C4-2B (cell line): ENCODE data around the gene BUD31.

Experiments used
- ZFX ChIP-seq: fragments of 450-650 bp; IDR thresholded peaks from 2 replicates; pipeline ENCODE4 v1.6.1; 2017
- TF ChIP-seq, protein P1 (sequence below): fragments of 450-650 bp; conservative IDR thresholded peaks from 2 replicates; pipeline ENCODE4 v1.5.1; 2017; ENCODE audit warnings: mild to moderate bottlenecking

DNA sequence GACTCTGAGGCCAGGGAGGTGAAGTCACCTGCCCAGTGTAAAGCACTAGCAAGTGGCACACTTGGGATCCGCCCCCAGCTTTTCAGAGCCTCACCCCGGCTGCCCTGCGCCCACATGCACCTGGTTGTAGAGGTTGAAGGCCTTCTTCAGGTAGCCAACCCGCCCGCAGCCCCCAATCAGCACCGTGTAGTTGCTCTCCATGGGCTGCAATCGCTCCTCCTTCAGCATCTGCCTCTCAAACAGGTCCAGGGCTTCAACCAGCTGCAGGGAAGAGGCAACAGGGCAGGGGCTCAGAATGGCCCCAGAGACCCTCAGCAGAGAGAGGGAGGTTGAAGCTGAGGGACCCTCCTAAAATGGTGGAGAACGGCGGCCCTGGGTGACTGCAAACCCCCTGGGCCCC lies 24.4 kb downstream of the BUD31 start:
- TF ChIP-seq, protein P1, sequence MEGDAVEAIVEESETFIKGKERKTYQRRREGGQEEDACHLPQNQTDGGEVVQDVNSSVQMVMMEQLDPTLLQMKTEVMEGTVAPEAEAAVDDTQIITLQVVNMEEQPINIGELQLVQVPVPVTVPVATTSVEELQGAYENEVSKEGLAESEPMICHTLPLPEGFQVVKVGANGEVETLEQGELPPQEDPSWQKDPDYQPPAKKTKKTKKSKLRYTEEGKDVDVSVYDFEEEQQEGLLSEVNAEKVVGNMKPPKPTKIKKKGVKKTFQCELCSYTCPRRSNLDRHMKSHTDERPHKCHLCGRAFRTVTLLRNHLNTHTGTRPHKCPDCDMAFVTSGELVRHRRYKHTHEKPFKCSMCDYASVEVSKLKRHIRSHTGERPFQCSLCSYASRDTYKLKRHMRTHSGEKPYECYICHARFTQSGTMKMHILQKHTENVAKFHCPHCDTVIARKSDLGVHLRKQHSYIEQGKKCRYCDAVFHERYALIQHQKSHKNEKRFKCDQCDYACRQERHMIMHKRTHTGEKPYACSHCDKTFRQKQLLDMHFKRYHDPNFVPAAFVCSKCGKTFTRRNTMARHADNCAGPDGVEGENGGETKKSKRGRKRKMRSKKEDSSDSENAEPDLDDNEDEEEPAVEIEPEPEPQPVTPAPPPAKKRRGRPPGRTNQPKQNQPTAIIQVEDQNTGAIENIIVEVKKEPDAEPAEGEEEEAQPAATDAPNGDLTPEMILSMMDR: no peak
- TF ChIP-seq ZFX: no peak
